Fibroblast of pulmonary artery (primary cell): Measurements from ENCODE around the gene EGLN2.
"Not testable (repeated sequence)": the region's sequence is repeated elsewhere in the genome, so short reads cannot be mapped to it uniquely, and the experiment has no call there.

Source experiments
- DNase-seq: peaks from one replicate; pipeline ENCODE4 v3.0.0-alpha.2; 2010; ENCODE audit warnings: low read depth
- H3K4me3 ChIP-seq: replicated peaks from 2 replicates; pipeline ENCODE4 v1.5.1; 2011; ENCODE audit warnings: low read depth, mild to moderate bottlenecking, control low read depth, low read length, moderate library complexity

Gene EGLN2

GRCh38 chr19:40850277-40850676, 51.3 kb downstream of the EGLN2 start, which contains the start of gene CYP2A6:
TSS of gene CYP2A6 (minus strand) at chr19:40850447. CDS start at chr19:40850426, 21 bp downstream.
- DNase-seq, H3K4me3 ChIP-seq: not testable (repeated sequence)

- not testable (repeated sequence) for H3K4me3 ChIP-seq, DNase-seq
Observed at GRCh38 chr19:40852467-40853152, 53.6 kb downstream of the EGLN2 start.
